Common myeloid progenitor, CD34-positive (primary cell): Measurements from ENCODE around the gene CATSPERZ.
A peak's percentile ranks its signal among the peaks of the same experiment; 100 is the strongest.

Experiments
- CTCF ChIA-PET: fragments of 350-600 bp; sonication (Branson Sonifier 250); formaldehyde crosslinking; loops from one replicate; lab custom pipeline; 2021; ENCODE audit warnings: antibody characterized with exemption; lab: Charles Lee
- POLR2A ChIA-PET: fragments of 350-600 bp; sonication (Branson Sonifier 250); formaldehyde crosslinking; loops from one replicate; lab custom pipeline; 2021; ENCODE audit warnings: antibody characterized with exemption; lab: Charles Lee
- DNase-seq, 3 donors: peaks; one replicate each; pipeline versions ENCODE4 v3.0.0 to v3.0.0-alpha.2; 2013
- H3K27ac ChIP-seq, 2 experiments: 1 replicate in 1 of 2; 2 replicates in 1 of 2; pipeline ENCODE4 v1.7.0; 2013; ENCODE audit warnings: inconsistent platforms in 2 of 2, low read length in 2 of 2, mild to moderate bottlenecking in 2 of 2, low read depth in 1 of 2, moderate library complexity in 1 of 2; ENCODE audit not compliant: severe bottlenecking in 2 of 2, insufficient read depth in 1 of 2, poor library complexity in 1 of 2
- H3K27me3 ChIP-seq, 5 experiments: replicated peaks in 2 of 5; 1 replicate in 3 of 5; 2 replicates in 2 of 5; pipeline versions ENCODE4 v1.6.1 to v1.7.0; 2013; ENCODE audit warnings: low read length in 4 of 5, mild to moderate bottlenecking in 2 of 5, moderate library complexity in 2 of 5, inconsistent platforms in 1 of 5; ENCODE audit not compliant: insufficient read depth in 5 of 5, control insufficient read depth in 4 of 5
- H3K36me3 ChIP-seq, 4 experiments: 1 replicate in 2 of 4; 2 replicates in 2 of 4; pipeline versions ENCODE4 v1.6.1 to v1.7.0; 2013; ENCODE audit warnings: low read length in 3 of 4, control low read depth in 1 of 4, mild to moderate bottlenecking in 1 of 4; ENCODE audit not compliant: control insufficient read depth in 4 of 4, insufficient read depth in 4 of 4
- H3K4me1 ChIP-seq, 4 experiments: 1 replicate in 3 of 4; 2 replicates in 1 of 4; pipeline versions ENCODE4 v1.6.1 to v1.7.1; 2013; ENCODE audit warnings: low read length in 3 of 4, mild to moderate bottlenecking in 3 of 4, control low read depth in 1 of 4, inconsistent platforms in 1 of 4, moderate library complexity in 1 of 4; ENCODE audit not compliant: control insufficient read depth in 4 of 4, insufficient read depth in 4 of 4; ENCODE audit errors: control extremely low read depth in 1 of 4
- H3K4me3 ChIP-seq, 7 experiments: 1 replicate in 4 of 7; 2 replicates in 3 of 7; pipeline versions ENCODE4 v1.5.1 to v1.7.0; 2013; ENCODE audit warnings: mild to moderate bottlenecking in 7 of 7, low read length in 6 of 7, moderate library complexity in 6 of 7, inconsistent platforms in 2 of 7, low read depth in 2 of 7, control low read depth in 1 of 7; ENCODE audit not compliant: insufficient read depth in 4 of 7, control insufficient read depth in 1 of 7; ENCODE audit errors: extremely low read depth in 1 of 7
- H3K9me3 ChIP-seq, 5 experiments: 1 replicate in 4 of 5; 2 replicates in 1 of 5; pipeline versions ENCODE4 v1.6.1 to v1.7.1; 2013; ENCODE audit warnings: low read length in 4 of 5, mild to moderate bottlenecking in 2 of 5, inconsistent platforms in 1 of 5, low read depth in 1 of 5, moderate library complexity in 1 of 5; ENCODE audit not compliant: control insufficient read depth in 4 of 5, insufficient read depth in 2 of 5; ENCODE audit errors: control extremely low read depth in 1 of 5
- WGBS: methylation state at CpG from one replicate; pipeline ENCODE4 v1.1.5; 2013; ENCODE audit not compliant: insufficient coverage; 5-methylcytosine and 5-hydroxymethylcytosine counted together

The CATSPERZ gene

GRCh38 chr11:64333556-64333955, 33.4 kb downstream of the CATSPERZ start:
- DNase-seq, result peak in 1 of 3 donors; percentile 47
- H3K27me3 ChIP-seq, result no peaks in the 10 kb centered on the region
- WGBS, result 100% methylated on average over 4 of the region's 8 CpGs
- H3K36me3 ChIP-seq, result no peaks in the 10 kb centered on the region
- H3K9me3 ChIP-seq, result no peaks in the 10 kb centered on the region
- POLR2A ChIA-PET, result no interaction called here
- H3K27ac ChIP-seq, result no peak overlapping the region
- H3K4me1 ChIP-seq, result peaks cover 0 to 41% (median 20%) of the 10 kb centered on the region in 4 experiments
- H3K4me3 ChIP-seq, result no peak overlapping the region
- CTCF ChIA-PET, result interaction anchor here (1.2 to 11.1 kb wide), 6 partner anchors 8 to 128 kb away, joined by 3 to 136 read pairs (median 27); partner anchors contain the start of genes CCDC88B, PRDX5 and TRMT112

GRCh38 chr11:64334764-64335735, 34.9 kb downstream of the CATSPERZ start:
- H3K4me1 ChIP-seq, result peaks cover 5 to 55% (median 28%) of the 10 kb centered on the region in 4 experiments
- H3K27me3 ChIP-seq, result no peaks in the 10 kb centered on the region
- H3K36me3 ChIP-seq, result no peaks in the 10 kb centered on the region
- H3K9me3 ChIP-seq, result no peaks in the 10 kb centered on the region
- CTCF ChIA-PET, result interaction anchor here (0.7 to 11.1 kb wide), 9 partner anchors 9 to 131 kb away, joined by 3 to 136 read pairs (median 4); partner anchors contain the start of genes PRDX5 and TRMT112
- H3K27ac ChIP-seq, result no peak overlapping the region
- POLR2A ChIA-PET, result interaction anchor here (1.3 kb wide), 1 partner anchor 18 kb away, joined by 5 read pairs; the partner anchor contains the start of genes PRDX5 and TRMT112
- no peak overlapping the region for H3K4me3 ChIP-seq
- 83% methylated on average over 3 of the region's 13 CpGs for WGBS
- DNase-seq, result peak; percentile 82 to 95 (median 94)

- peaks cover 5 to 60% (median 38%) of the 10 kb centered on the region in 4 experiments for H3K4me1 ChIP-seq
- H3K27me3 ChIP-seq, result no peaks in the 10 kb centered on the region
- no peak for DNase-seq
- no peaks in the 10 kb centered on the region for H3K9me3 ChIP-seq
- 98% methylated on average over 4 of the region's 8 CpGs for WGBS
- H3K27ac ChIP-seq, result no peak overlapping the region
- ChIA-PET CTCF (interaction anchor here (0.6 to 11.1 kb wide), 7 partner anchors 9 to 228 kb away, joined by 3 to 136 read pairs (median 3); partner anchors contain the start of genes PRDX5 and TRMT112), POLR2A (no interaction called here)
- H3K4me3 ChIP-seq, result no peak overlapping the region
- H3K36me3 ChIP-seq, result no peaks in the 10 kb centered on the region
Observed at GRCh38 chr11:64337538-64338249, 37.5 kb downstream of the CATSPERZ start.

- Histone ChIP-seq H3K9me3 (no peaks in the 10 kb centered on the region), H3K27ac (no peak overlapping the region), H3K4me3 (no peak overlapping the region), H3K36me3 (peaks cover 0 to 3% (median under 1%) of the 10 kb centered on the region in 4 experiments), H3K4me1 (peaks cover 5 to 64% (median 40%) of the 10 kb centered on the region in 4 experiments), H3K27me3 (no peaks in the 10 kb centered on the region)
- ChIA-PET POLR2A (no interaction called here), CTCF (interaction anchor here (0.6 to 11.1 kb wide), 7 partner anchors 14 to 227 kb away, joined by 3 to 136 read pairs (median 3); partner anchors contain the start of genes PRDX5 and TRMT112)
- no peak for DNase-seq
- 98% methylated on average over 7 of the region's 8 CpGs for WGBS
Observed at GRCh38 chr11:64338716-64339115, 38.6 kb downstream of the CATSPERZ start.

- no peak for DNase-seq
- 90% methylated on average over 2 of the region's 4 CpGs for WGBS
- no peak overlapping the region for H3K4me3 ChIP-seq
Observed at GRCh38 chr11:64339286-64339685, 39.1 kb downstream of the CATSPERZ start.

GRCh38 chr11:64339754-64340408, 39.7 kb downstream of the CATSPERZ start, which contains the start of gene CCDC88B:
Gene CCDC88B, plus strand, starts transcription at chr11:64340204. Its CDS starts 63 bp downstream, at chr11:64340267.
- ChIA-PET POLR2A (interaction anchor here (0.6 to 2.0 kb wide), 4 partner anchors 8 to 36 kb away, joined by 4 to 10 read pairs (median 5); partner anchors contain the start of genes PRDX5 and TRMT112), CTCF (interaction anchor here (4.6 to 10.9 kb wide), 2 partner anchors 8 to 17 kb away, joined by 33 to 154 read pairs; partner anchors contain the start of gene RPS6KA4)
- H3K27ac ChIP-seq, result peak within 1 kb of the TSS in 1 of 2 experiments; percentile 79
- no peaks in the 10 kb centered on the region for H3K27me3 ChIP-seq
- peak; percentile 74 to 94 (median 91) for DNase-seq
- WGBS, result 13% methylated on average over 7 of the region's 16 CpGs
- peaks cover 5 to 59% (median 39%) of the 10 kb centered on the region in 4 experiments for H3K4me1 ChIP-seq
- peak within 1 kb of the TSS; percentile 32 to 74 (median 57) for H3K4me3 ChIP-seq
- H3K9me3 ChIP-seq, result no peaks in the 10 kb centered on the region
- peaks cover 0 to 8% (median 3%) of the 10 kb centered on the region in 4 experiments for H3K36me3 ChIP-seq

More at GRCh38 chr11:64339286-64339685, 39.1 kb downstream of the CATSPERZ start:
- ChIA-PET CTCF (interaction anchor here (0.7 to 11.1 kb wide), 4 partner anchors 7 to 21 kb away, joined by 3 to 154 read pairs (median 84); partner anchors contain the start of genes PRDX5 and RPS6KA4), POLR2A (interaction anchor here (1.0 to 2.0 kb wide), 2 partner anchors 8 to 22 kb away, joined by 5 to 10 read pairs; partner anchors contain the start of genes PRDX5 and TRMT112)
- peaks cover 5 to 64% (median 40%) of the 10 kb centered on the region in 4 experiments for H3K4me1 ChIP-seq
- peaks cover 0 to 4% (median 1%) of the 10 kb centered on the region in 4 experiments for H3K36me3 ChIP-seq
- H3K27me3 ChIP-seq, result no peaks in the 10 kb centered on the region
- H3K9me3 ChIP-seq, result no peaks in the 10 kb centered on the region
- no peak overlapping the region for H3K27ac ChIP-seq
